ENCODE results near the gene STIM2.

The STIM2 gene

GRCh38 chr4:26836539-26836938 is 24.1 kb upstream of the STIM2 start:
- H3K4me3 ChIP-seq (replicated peaks in 1 of 2; ENCODE audit: low read depth in 2 of 2, low read length in 2 of 2), result no peak overlapping the region
- no peak for TF ChIP-seq CTCF (IDR thresholded peaks at IDR 0.05; ENCODE audit: low read depth, low read length)
- DNase-seq (ENCODE audit: low read depth in 2 of 2), result no peak

GRCh38 chr4:26837993-26838842 is 22.4 kb upstream of the STIM2 start:
- no peak for DNase-seq (ENCODE audit: low read depth in 2 of 2)
- H3K4me3 ChIP-seq (replicated peaks in 1 of 2; ENCODE audit: low read depth in 2 of 2, low read length in 2 of 2), result no peak overlapping the region
- no peak for TF ChIP-seq CTCF (IDR thresholded peaks at IDR 0.05; ENCODE audit: low read depth, low read length)

- no peak for TF ChIP-seq CTCF (IDR thresholded peaks at IDR 0.05; ENCODE audit: low read depth, low read length)
- no peak for DNase-seq (ENCODE audit: low read depth in 2 of 2)
- H3K4me3 ChIP-seq (replicated peaks in 1 of 2; ENCODE audit: low read depth in 2 of 2, low read length in 2 of 2), result no peak overlapping the region
Measured at GRCh38 chr4:26839016-26839415, 21.6 kb upstream of the STIM2 start.

- H3K4me3 ChIP-seq (replicated peaks in 1 of 2; ENCODE audit: low read depth in 2 of 2, low read length in 2 of 2), result no peak overlapping the region
- peak in 1 of 2 donors; percentile 42 for DNase-seq (ENCODE audit: low read depth in 2 of 2)
- no peak for TF ChIP-seq CTCF (IDR thresholded peaks at IDR 0.05; ENCODE audit: low read depth, low read length)
Measured at GRCh38 chr4:26839534-26839951, 21.1 kb upstream of the STIM2 start.

- DNase-seq (ENCODE audit: low read depth in 2 of 2), result no peak
- no peak overlapping the region for H3K4me3 ChIP-seq (replicated peaks in 1 of 2; ENCODE audit: low read depth in 2 of 2, low read length in 2 of 2)
- TF ChIP-seq CTCF (IDR thresholded peaks at IDR 0.05; ENCODE audit: low read depth, low read length), result no peak
Measured at GRCh38 chr4:26840786-26841185, 19.9 kb upstream of the STIM2 start.

GRCh38 chr4:26842911-26843310 is 17.7 kb upstream of the STIM2 start:
- no peak for DNase-seq (ENCODE audit: low read depth in 2 of 2)
- no peak overlapping the region for H3K4me3 ChIP-seq (replicated peaks in 1 of 2; ENCODE audit: low read depth in 2 of 2, low read length in 2 of 2)
- TF ChIP-seq CTCF (IDR thresholded peaks at IDR 0.05; ENCODE audit: low read depth, low read length), result no peak

Measured in cardiac fibroblast (primary cell).